Pancreas (tissue), 10 donors: ENCODE data around the gene RASL10B. TPM values are rescaled to one million over a fixed set of nuclear protein-coding genes. Genes with fewer than 3 reads are reported as not detected.

ENCODE experiments used
- ATAC-seq, 4 donors: fragments of 200-7000 bp; cut with Tn5 transposase; one replicate each; pipeline versions ENCODE4 v1.8.0 to v1.9.1; 2020; ENCODE audit warnings: mild to moderate bottlenecking in 4 of 4, moderate library complexity in 4 of 4
- DNase-seq, 6 donors: peaks; one replicate each; pipeline ENCODE4 v3.0.0-alpha.2; 2020
- FAIRE-seq: peaks from 2 replicates; lab custom pipeline; 2012; peaks lifted over from hg19 to GRCh38; lab: Jason Lieb, UNC
- H3K27ac ChIP-seq, 4 donors: fragments of 200-600 bp; sonication (generic); 1 replicate in 3 of 4; 2 replicates in 1 of 4; pipeline versions ENCODE4 v1.5.0 to v1.8.0; 2020
- H3K27me3 ChIP-seq, 4 donors: fragments of 200-600 bp; one replicate each; pipeline ENCODE4 v1.8.0; 2021
- H3K36me3 ChIP-seq, 3 donors: fragments of 200-600 bp; sonication (generic) in 1 of 3; one replicate each; pipeline versions ENCODE4 v1.5.0 to v1.8.0; 2020 to 2021
- H3K4me1 ChIP-seq, 3 donors: fragments of 200-600 bp; one replicate each; pipeline ENCODE4 v1.8.0; 2021
- H3K4me3 ChIP-seq, 4 donors: fragments of 200-600 bp; sonication (generic) in 2 of 4; one replicate each; pipeline versions ENCODE4 v1.5.0 to v1.8.0; 2020 to 2021
- H3K9me3 ChIP-seq, 4 donors: fragments of 200-600 bp; one replicate each; pipeline ENCODE4 v1.8.0; 2021
- CTCF ChIP-seq, 4 donors: fragments of 200-600 bp; sonication (generic) in 3 of 4; IDR thresholded peaks; one replicate each; pipeline versions ENCODE4 v1.5.0 to v1.8.0; 2021; ENCODE audit warnings: antibody characterized with exemption in 4 of 4
- WGBS, 2 donors: extraction: QIAGEN DNeasy Blood & Tissue Kit; methylation state at CpG; one replicate each; pipeline ENCODE4 v1.1.7; 2013; 5-methylcytosine and 5-hydroxymethylcytosine counted together
- intact Hi-C, 3 donors: fragments of 100-400 bp; cut with DNase I; formaldehyde crosslinking; loops; one replicate each; pipeline versions ENCODE4 v1.11.1 to v1.14.2; 2022
- polyA plus RNA-seq, 2 donors: library from polyadenylated mRNA; stranded (reverse); fragments of 200-250 nt; gene quantifications; one replicate each; pipeline ENCODE4 v1.2.3, GENCODE V29; 2013
- total RNA-seq, 6 donors: library from RNA; stranded (reverse); fragmentation: NEBNext Ultra II Directional in 4 of 6; extraction: Animal tissue kit (Norgen Biotek cat#: 25700) in 4 of 6; gene quantifications; one replicate each; pipeline versions ENCODE4 v1.2.1 to v1.2.4, GENCODE V29; 2021 to 2023
- donor health status: healthy with polysubstance abuse.
- donor health status: DM: no; HTN: no; CAD: no; lungs with moderate emphysema.
- donor health status: DM: no; HTN: no; CAD: no.
- donor health status: control.
- donor health status: control.
- donor health status: Bipolar disorder and iron deficiency.
- donor health status: DM: yes; HTN: yes; CAD: no.
- donor health status: DM: no; HTN: no; CAD: no.
- donor health status: DM: no; HTN: no; CAD: no.
- donor health status: DM: yes; HTN: yes; CAD: no.

The RASL10B gene
- total and polyA plus RNA-seq, 8 donors, result 2.5 to 6.3 (median 4.0) TPM

- DNase-seq (no peak), FAIRE-seq (no peak), ATAC-seq (peak in 2 of 4 donors; percentile 7 to 12)
- Histone ChIP-seq H3K4me1 (no peaks in the 10 kb centered on the region), H3K27ac (no peak overlapping the region), H3K4me3 (no peak overlapping the region), H3K36me3 (no peaks in the 10 kb centered on the region), H3K9me3 (no peaks in the 10 kb centered on the region), H3K27me3 (no peaks in the 10 kb centered on the region)
- no peak for TF ChIP-seq CTCF (IDR thresholded peaks at IDR 0.05)
- intact Hi-C loops, result no loop called here
- 82 to 89% methylated on average over 10 of the region's 10 CpGs for WGBS, 2 donors
Observed at GRCh38 chr17:35773679-35774425, 42.4 kb downstream of the RASL10B start.

GRCh38 chr17:35774499-35774898 lies 43.1 kb downstream of the RASL10B start:
- no peak for FAIRE-seq

GRCh38 chr17:35775039-35775438 lies 43.6 kb downstream of the RASL10B start:
- intact Hi-C loops, result no loop called here
- H3K27me3 ChIP-seq, result no peaks in the 10 kb centered on the region
- ATAC-seq (no peak), DNase-seq (peak in 1 of 6 donors; percentile 49), FAIRE-seq (no peak)
- TF ChIP-seq CTCF (IDR thresholded peaks at IDR 0.05), result no peak
- H3K27ac ChIP-seq, result no peak overlapping the region
- H3K36me3 ChIP-seq, result no peaks in the 10 kb centered on the region
- no peaks in the 10 kb centered on the region for H3K4me1 ChIP-seq
- H3K4me3 ChIP-seq, result no peak overlapping the region
- no peaks in the 10 kb centered on the region for H3K9me3 ChIP-seq
- WGBS, 2 donors, result 76 to 82% methylated on average over 5 of the region's 5 CpGs

More at GRCh38 chr17:35774499-35774898, 43.1 kb downstream of the RASL10B start:
- peak in 2 of 6 donors; percentile 52 to 64 for DNase-seq
- Histone ChIP-seq H3K4me3 (no peak overlapping the region), H3K9me3 (no peaks in the 10 kb centered on the region), H3K4me1 (no peaks in the 10 kb centered on the region), H3K27ac (no peak overlapping the region), H3K27me3 (no peaks in the 10 kb centered on the region), H3K36me3 (no peaks in the 10 kb centered on the region)
- WGBS, 2 donors, result 45 to 52% methylated on average over 5 of the region's 5 CpGs
- peak in 3 of 4 donors; percentile 52 to 75 (median 60) for ATAC-seq
- TF ChIP-seq CTCF (IDR thresholded peaks at IDR 0.05), result no peak
- intact Hi-C loops, result no loop called here

- no peaks in the 10 kb centered on the region for H3K36me3 ChIP-seq
- ATAC-seq (no peak), DNase-seq (no peak), FAIRE-seq (no peak)
- WGBS, 2 donors, result 64 to 74% methylated on average over 6 of the region's 6 CpGs
- intact Hi-C loops, result no loop called here
- no peaks in the 10 kb centered on the region for H3K27me3 ChIP-seq
- H3K4me1 ChIP-seq, result no peaks in the 10 kb centered on the region
- TF ChIP-seq CTCF (IDR thresholded peaks at IDR 0.05), result no peak
- H3K27ac ChIP-seq, result no peak overlapping the region
- no peak overlapping the region for H3K4me3 ChIP-seq
- H3K9me3 ChIP-seq, result no peaks in the 10 kb centered on the region
Observed at GRCh38 chr17:35775583-35775982, 44.1 kb downstream of the RASL10B start.

GRCh38 chr17:35778641-35779196 lies 47.3 kb downstream of the RASL10B start:
- intact Hi-C loops, result no loop called here
- ATAC-seq, result no peak
- no peaks in the 10 kb centered on the region for H3K9me3 ChIP-seq
- FAIRE-seq, result no peak
- peak in 1 of 6 donors; percentile 44 for DNase-seq
- H3K27me3 ChIP-seq, result no peaks in the 10 kb centered on the region
- H3K4me3 ChIP-seq, result no peak overlapping the region
- TF ChIP-seq CTCF (IDR thresholded peaks at IDR 0.05), result no peak
- H3K27ac ChIP-seq, result no peak overlapping the region
- no peaks in the 10 kb centered on the region for H3K36me3 ChIP-seq
- peaks cover 1 to 14% (median 4%) of the 10 kb centered on the region in 3 donors for H3K4me1 ChIP-seq
- 89% methylated on average over 16 of the region's 16 CpGs for WGBS, 2 donors
